GM19351 (cell line): ENCODE results near the gene PHLDB3.
"Not testable (repeated sequence)": the region's sequence is repeated elsewhere in the genome, so short reads cannot be mapped to it uniquely, and the experiment has no call there.

ENCODE experiments used
- ATAC-seq: cut with Tn5 transposase; IDR thresholded peaks from one replicate; pipeline ENCODE4 v1.9.1; 2021; ENCODE audit warnings: mild to moderate bottlenecking, moderate library complexity; ENCODE audit not compliant: unreplicated experiment

Gene PHLDB3

GRCh38 chr19:43527860-43528622 lies 23.5 kb upstream of the PHLDB3 start:
- no peak for ATAC-seq

GRCh38 chr19:43526884-43527859 lies 22.6 kb upstream of the PHLDB3 start, which contains the start of gene ETHE1:
Gene ETHE1 (minus strand): TSS chr19:43527201. CDS start chr19:43527177, 24 bp downstream.
- peak; percentile 72 for ATAC-seq

- no peak for ATAC-seq
Observed at GRCh38 chr19:43525836-43526771, 21.6 kb upstream of the PHLDB3 start.

- ATAC-seq: peak; percentile 45
Observed at GRCh38 chr19:43524922-43525835, 20.6 kb upstream of the PHLDB3 start.

- ATAC-seq: not testable (repeated sequence)
Observed at GRCh38 chr19:43523696-43524095, 19.1 kb upstream of the PHLDB3 start.

GRCh38 chr19:43522929-43523328 lies 18.4 kb upstream of the PHLDB3 start:
- no peak for ATAC-seq

- ATAC-seq: no peak
Observed at GRCh38 chr19:43519436-43520088, 15.0 kb upstream of the PHLDB3 start.

GRCh38 chr19:43518051-43518450 lies 13.5 kb upstream of the PHLDB3 start:
- no peak for ATAC-seq

GRCh38 chr19:43512399-43512798 lies 7.9 kb upstream of the PHLDB3 start:
- not testable (repeated sequence) for ATAC-seq

- ATAC-seq: no peak
Observed at GRCh38 chr19:43511324-43511723, 6.8 kb upstream of the PHLDB3 start.

- ATAC-seq: no peak
Observed at GRCh38 chr19:43510713-43511112, 6.2 kb upstream of the PHLDB3 start.

- no peak for ATAC-seq
Observed at GRCh38 chr19:43507880-43508279, 3.3 kb upstream of the PHLDB3 start.

- no peak for ATAC-seq
Observed at GRCh38 chr19:43506629-43507028, 2.1 kb upstream of the PHLDB3 start.

- no peak for ATAC-seq
Observed at GRCh38 chr19:43505941-43506340, 1.4 kb upstream of the PHLDB3 start.

- ATAC-seq: no peak
Observed at GRCh38 chr19:43505186-43505456, 575 bp upstream of the PHLDB3 start.

- peak; percentile 81 for ATAC-seq
Observed at GRCh38 chr19:43503501-43504425, 783 bp downstream of the PHLDB3 start.

GRCh38 chr19:43502419-43502976 lies 2.0 kb downstream of the PHLDB3 start:
- no peak for ATAC-seq
